ENCODE data around the gene GRK5.
A peak's percentile ranks its signal among the peaks of the same experiment; 100 is the strongest.

DNA sequence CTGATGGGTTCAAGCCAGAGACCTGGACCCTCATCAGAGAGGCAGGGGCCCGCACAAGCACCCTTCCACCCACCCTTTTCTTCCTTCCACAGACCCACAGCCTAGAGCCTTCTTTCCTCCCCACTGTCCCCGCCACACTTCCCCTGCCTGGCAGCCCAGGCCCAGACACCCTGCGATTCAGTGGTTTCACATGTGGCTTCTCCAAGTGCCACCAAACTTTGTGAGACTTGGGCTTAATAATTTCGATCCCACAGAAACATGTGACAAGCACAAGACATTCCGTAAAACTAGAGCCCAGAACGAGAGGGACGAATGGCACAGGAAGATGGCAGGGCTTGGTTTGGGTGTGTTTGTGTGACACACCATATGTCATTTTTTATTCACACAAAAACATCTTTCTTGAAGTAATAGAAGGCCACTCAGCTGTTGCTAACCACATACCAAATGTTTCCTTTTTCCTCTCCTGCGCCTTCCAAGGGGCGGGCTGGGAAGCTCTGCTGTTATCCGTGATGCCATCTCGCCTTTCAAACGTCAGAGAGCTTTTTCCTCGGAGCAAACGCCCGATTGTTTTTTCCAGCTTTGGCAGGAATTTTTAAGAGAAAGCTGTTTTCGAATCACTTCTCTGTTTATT is 162.9 kb downstream of the GRK5 start:
- TF ChIP-seq CTCF (IDR thresholded peaks at IDR 0.05; ENCODE audit: low read depth, low read length, poor library complexity, severe bottlenecking) (no peak), EZH2phosphoT487 (IDR thresholded peaks at IDR 0.05; ENCODE audit: borderline replicate concordance, low read length) (peak; percentile 77; the same call in 1 of the 2 replicates)
